DND-41 (cell line): Measurements from ENCODE around the gene GCLC.
A peak's percentile ranks its signal among the peaks of the same experiment; 100 is the strongest.

Experiments used
- ATAC-seq: fragments of 200-7000 bp; cut with Tn5 transposase; 3 replicates; pipeline ENCODE4 v1.9.1; 2021; ENCODE audit warnings: low read depth; ENCODE audit not compliant: insufficient read depth
- DNase-seq: peaks from one replicate; pipeline ENCODE4 v3.0.0-alpha.2; 2020
- H2AFZ ChIP-seq: 2 replicates; pipeline ENCODE4 v1.6.0; 2012; ENCODE audit warnings: low read depth, low read length
- H3K27ac ChIP-seq: 2 replicates; pipeline ENCODE4 v1.5.1; 2012; ENCODE audit warnings: low read length, inconsistent platforms
- H3K27me3 ChIP-seq: fragments of 200-600 bp; sonication (generic); 2 replicates; pipeline ENCODE4 v1.6.0; 2012; ENCODE audit warnings: low read length, mild to moderate bottlenecking, inconsistent platforms; ENCODE audit not compliant: insufficient read depth, poor library complexity
- H3K36me3 ChIP-seq: 2 replicates; pipeline ENCODE4 v1.5.1; 2012; ENCODE audit warnings: low read length, inconsistent platforms; ENCODE audit not compliant: insufficient read depth
- H3K4me1 ChIP-seq: 2 replicates; pipeline ENCODE4 v1.5.1; 2012; ENCODE audit warnings: mild to moderate bottlenecking, low read length; ENCODE audit not compliant: insufficient read depth
- H3K4me2 ChIP-seq: 2 replicates; pipeline ENCODE4 v1.6.0; 2012; ENCODE audit warnings: mild to moderate bottlenecking, moderate library complexity, low read length, inconsistent platforms; ENCODE audit not compliant: insufficient read depth
- H3K4me3 ChIP-seq, 2 experiments: fragments of 200-600 bp in 1 of 2; shearing (Covaris generic) in 1 of 2; 2 replicates each; pipeline ENCODE4 v1.5.1; 2012 to 2016; ENCODE audit warnings: inconsistent platforms in 2 of 2, low read length in 2 of 2, mild to moderate bottlenecking in 2 of 2, low read depth in 1 of 2, moderate library complexity in 1 of 2
- H3K79me2 ChIP-seq: 2 replicates; pipeline ENCODE4 v1.6.0; 2012; ENCODE audit warnings: low read length, inconsistent platforms; ENCODE audit not compliant: insufficient read depth
- H3K9ac ChIP-seq: 2 replicates; pipeline ENCODE4 v1.6.0; 2012; ENCODE audit warnings: low read depth, mild to moderate bottlenecking, inconsistent platforms, low read length, moderate library complexity
- H3K9me3 ChIP-seq: 2 replicates; pipeline ENCODE4 v1.5.1; 2012; ENCODE audit warnings: low read length, moderate library complexity, mild to moderate bottlenecking, inconsistent platforms; ENCODE audit not compliant: insufficient read depth, severe bottlenecking
- H4K20me1 ChIP-seq: 2 replicates; pipeline ENCODE4 v1.6.0; 2012; ENCODE audit warnings: low read length; ENCODE audit not compliant: insufficient read depth
- EZH2 ChIP-seq: IDR thresholded peaks from 3 replicates; pipeline ENCODE4 v1.6.1; 2012; ENCODE audit warnings: borderline replicate concordance, low read depth, mild to moderate bottlenecking, moderate library complexity, low read length, inconsistent platforms; ENCODE audit not compliant: severe bottlenecking
- TF ChIP-seq, protein P1 (sequence below): IDR thresholded peaks from 2 replicates; pipeline ENCODE4 v1.5.1; 2012; ENCODE audit warnings: borderline replicate concordance, low read length, moderate library complexity, mild to moderate bottlenecking; ENCODE audit not compliant: poor library complexity, severe bottlenecking; ENCODE audit errors: extremely low read depth

GCLC gene

GRCh38 chr6:53474010-53474409 is 70.9 kb downstream of the GCLC start:
- no peak overlapping the region for H3K4me3 ChIP-seq
- H3K79me2 ChIP-seq: no peaks in the 10 kb centered on the region
- TF ChIP-seq, protein P1, sequence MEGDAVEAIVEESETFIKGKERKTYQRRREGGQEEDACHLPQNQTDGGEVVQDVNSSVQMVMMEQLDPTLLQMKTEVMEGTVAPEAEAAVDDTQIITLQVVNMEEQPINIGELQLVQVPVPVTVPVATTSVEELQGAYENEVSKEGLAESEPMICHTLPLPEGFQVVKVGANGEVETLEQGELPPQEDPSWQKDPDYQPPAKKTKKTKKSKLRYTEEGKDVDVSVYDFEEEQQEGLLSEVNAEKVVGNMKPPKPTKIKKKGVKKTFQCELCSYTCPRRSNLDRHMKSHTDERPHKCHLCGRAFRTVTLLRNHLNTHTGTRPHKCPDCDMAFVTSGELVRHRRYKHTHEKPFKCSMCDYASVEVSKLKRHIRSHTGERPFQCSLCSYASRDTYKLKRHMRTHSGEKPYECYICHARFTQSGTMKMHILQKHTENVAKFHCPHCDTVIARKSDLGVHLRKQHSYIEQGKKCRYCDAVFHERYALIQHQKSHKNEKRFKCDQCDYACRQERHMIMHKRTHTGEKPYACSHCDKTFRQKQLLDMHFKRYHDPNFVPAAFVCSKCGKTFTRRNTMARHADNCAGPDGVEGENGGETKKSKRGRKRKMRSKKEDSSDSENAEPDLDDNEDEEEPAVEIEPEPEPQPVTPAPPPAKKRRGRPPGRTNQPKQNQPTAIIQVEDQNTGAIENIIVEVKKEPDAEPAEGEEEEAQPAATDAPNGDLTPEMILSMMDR: no peak
- no peak for TF ChIP-seq EZH2
- ATAC-seq (no peak), DNase-seq (no peak)
- no peaks in the 10 kb centered on the region for H3K4me1 ChIP-seq
- H3K27ac ChIP-seq: no peak overlapping the region
- H3K36me3 ChIP-seq: no peaks in the 10 kb centered on the region
- no peak overlapping the region for H3K4me2 ChIP-seq
- no peak overlapping the region for H2AFZ ChIP-seq
- no peaks in the 10 kb centered on the region for H4K20me1 ChIP-seq
- H3K9me3 ChIP-seq: no peaks in the 10 kb centered on the region
- no peak overlapping the region for H3K9ac ChIP-seq
- H3K27me3 ChIP-seq: no peaks in the 10 kb centered on the region

DNA sequence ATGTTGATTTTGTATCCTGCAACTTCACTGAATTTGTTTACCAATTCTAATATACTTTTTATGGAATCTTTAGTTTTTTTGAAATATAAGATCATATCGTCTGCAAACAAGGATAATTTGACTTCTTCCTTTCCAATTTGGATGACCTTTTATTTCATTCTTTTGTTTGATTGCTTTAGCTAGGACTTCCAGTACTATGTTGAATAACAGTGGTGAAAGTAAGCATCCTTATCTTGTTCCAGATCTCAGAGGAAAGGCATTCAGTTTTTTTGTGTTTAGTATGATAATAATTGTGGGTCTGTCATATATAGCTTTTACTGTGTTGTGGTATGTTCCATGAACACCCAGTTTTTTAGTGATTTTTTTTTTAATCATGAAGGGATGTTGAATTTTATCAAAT is 75.7 kb downstream of the GCLC start:
- Histone ChIP-seq H3K9me3 (no peaks in the 10 kb centered on the region), H3K36me3 (no peaks in the 10 kb centered on the region), H3K4me3 (no peak overlapping the region), H3K27ac (no peak overlapping the region), H4K20me1 (no peaks in the 10 kb centered on the region), H3K4me1 (no peaks in the 10 kb centered on the region), H3K27me3 (no peaks in the 10 kb centered on the region), H3K79me2 (no peaks in the 10 kb centered on the region), H3K4me2 (no peak overlapping the region), H3K9ac (no peak overlapping the region), H2AFZ (no peak overlapping the region)
- ATAC-seq: no peak
- no peak for DNase-seq
- no peak for TF ChIP-seq EZH2
- TF ChIP-seq, protein P1: no peak

- ATAC-seq: no peak
- no peak overlapping the region for H2AFZ ChIP-seq
- H3K27ac ChIP-seq: no peak overlapping the region
- H3K4me1 ChIP-seq: no peaks in the 10 kb centered on the region
- H3K4me2 ChIP-seq: no peak overlapping the region
- TF ChIP-seq, protein P1: no peak
- no peak for TF ChIP-seq EZH2
- no peaks in the 10 kb centered on the region for H3K79me2 ChIP-seq
- no peak overlapping the region for H3K9ac ChIP-seq
- H3K9me3 ChIP-seq: no peaks in the 10 kb centered on the region
- H3K36me3 ChIP-seq: no peaks in the 10 kb centered on the region
- DNase-seq: no peak
- no peaks in the 10 kb centered on the region for H4K20me1 ChIP-seq
- H3K27me3 ChIP-seq: no peaks in the 10 kb centered on the region
- H3K4me3 ChIP-seq: no peak overlapping the region
Measured at GRCh38 chr6:53466257-53466656, 78.6 kb downstream of the GCLC start.

DNA sequence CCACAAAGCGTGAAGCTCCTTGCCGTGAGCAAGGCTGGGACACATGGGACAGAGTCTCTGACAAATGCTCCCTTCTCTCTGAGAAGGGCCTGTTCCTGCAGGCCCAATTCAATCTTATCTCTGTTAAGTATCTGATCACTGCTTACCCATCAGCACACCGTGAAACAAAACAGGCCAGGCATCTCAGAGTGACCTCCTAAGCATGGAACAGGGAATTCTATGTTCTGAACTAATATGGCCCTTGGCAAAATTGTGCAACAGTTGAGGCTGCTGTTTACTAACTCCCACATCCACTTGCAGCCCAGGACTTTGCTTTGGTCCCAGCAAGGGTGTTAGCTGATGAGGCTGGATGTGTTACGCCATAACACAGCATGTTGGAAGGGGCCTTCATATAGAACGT is 79.2 kb downstream of the GCLC start:
- H3K4me2 ChIP-seq: no peak overlapping the region
- DNase-seq: no peak

More for the DNA sequence above, 79.2 kb downstream of the GCLC start:
- no peaks in the 10 kb centered on the region for H3K79me2 ChIP-seq
- H3K36me3 ChIP-seq: no peaks in the 10 kb centered on the region
- no peaks in the 10 kb centered on the region for H3K9me3 ChIP-seq
- no peak overlapping the region for H3K27ac ChIP-seq
- H4K20me1 ChIP-seq: no peaks in the 10 kb centered on the region
- H2AFZ ChIP-seq: peak overlapping the region; percentile 5; the same call in 1 of the 2 replicates
- H3K27me3 ChIP-seq: no peaks in the 10 kb centered on the region
- no peak overlapping the region for H3K4me3 ChIP-seq
- no peak for ATAC-seq
- TF ChIP-seq, protein P1: no peak
- TF ChIP-seq EZH2: no peak
- H3K9ac ChIP-seq: no peak overlapping the region
- no peaks in the 10 kb centered on the region for H3K4me1 ChIP-seq
